GM21576 (cell line): ENCODE data around the gene PPP1CA.

Experiments
- ATAC-seq: cut with Tn5 transposase; IDR thresholded peaks from one replicate; pipeline ENCODE4 v1.9.1; 2021; ENCODE audit warnings: mild to moderate bottlenecking, moderate library complexity; ENCODE audit not compliant: unreplicated experiment

Gene PPP1CA

DNA sequence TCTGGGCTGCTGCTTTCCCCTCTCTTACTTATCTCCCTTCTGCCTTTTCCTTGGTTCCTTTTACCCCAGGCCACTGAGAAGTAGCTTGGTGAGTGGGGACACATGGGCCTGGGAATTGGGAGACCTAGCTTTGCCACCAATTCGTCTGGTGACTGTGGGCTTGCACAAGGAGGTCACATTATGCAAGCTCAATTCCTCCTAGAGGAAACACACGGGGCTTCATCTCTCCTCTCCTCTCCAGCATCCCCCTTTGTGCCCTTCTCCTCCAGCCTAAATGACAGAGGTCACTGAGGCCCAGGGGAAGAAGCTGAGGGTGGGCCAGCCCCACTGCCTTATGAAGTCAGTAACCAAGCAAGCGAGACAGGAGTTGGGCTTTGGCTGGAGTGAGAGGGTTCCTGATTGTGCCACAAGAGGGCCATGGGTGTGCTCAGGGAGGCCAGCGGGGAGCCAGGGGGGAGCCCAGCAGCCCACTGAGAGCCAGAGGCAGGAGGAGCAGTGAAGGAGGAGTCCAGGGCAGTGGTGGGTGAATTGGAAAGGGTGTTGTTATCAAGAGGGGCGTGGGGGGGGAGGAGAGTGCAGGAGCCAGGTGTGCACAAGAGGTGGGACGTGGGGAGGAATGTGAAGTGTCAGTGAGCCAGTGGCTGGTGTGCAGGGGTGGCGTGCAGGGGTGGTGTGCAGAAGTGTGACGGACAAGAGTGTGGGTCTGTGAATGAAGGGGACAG, 30.3 kb downstream of the PPP1CA start:
- no peak for ATAC-seq

DNA sequence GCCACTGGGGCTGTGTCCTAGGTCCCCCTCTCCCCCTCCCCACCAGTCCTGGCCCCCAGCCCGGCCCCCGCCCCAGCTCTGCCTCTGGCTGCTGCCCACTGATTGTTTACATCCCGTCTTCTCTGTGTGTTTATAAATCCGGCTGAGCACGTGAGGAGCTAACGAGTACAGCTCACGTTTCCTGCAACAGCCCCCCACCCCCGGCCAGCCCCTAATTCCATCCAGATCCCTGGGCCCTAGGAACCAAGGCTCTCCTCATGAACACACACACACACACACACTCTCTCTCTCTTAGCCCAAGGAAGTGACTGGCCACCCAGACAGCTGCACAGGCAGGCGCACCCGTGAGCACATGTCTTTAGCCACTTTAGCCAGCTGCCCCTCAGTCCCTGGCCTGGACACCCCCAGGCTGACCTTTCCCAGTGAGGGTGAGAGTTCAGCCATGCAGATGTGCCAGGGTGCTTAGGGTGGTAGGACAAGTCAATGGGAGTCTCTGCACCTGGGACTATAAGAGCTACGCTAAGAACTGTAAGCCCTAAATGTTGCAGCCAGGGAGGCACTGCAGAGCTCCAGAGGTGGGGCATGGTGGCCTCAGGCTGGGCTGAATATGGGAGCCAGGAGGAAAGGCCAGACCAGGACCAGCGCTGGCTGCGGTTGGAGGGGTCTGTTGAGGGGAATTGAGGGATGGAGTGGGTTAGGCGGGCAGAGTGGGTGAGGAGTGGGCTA, 31.1 kb downstream of the PPP1CA start:
- ATAC-seq, result no peak

DNA sequence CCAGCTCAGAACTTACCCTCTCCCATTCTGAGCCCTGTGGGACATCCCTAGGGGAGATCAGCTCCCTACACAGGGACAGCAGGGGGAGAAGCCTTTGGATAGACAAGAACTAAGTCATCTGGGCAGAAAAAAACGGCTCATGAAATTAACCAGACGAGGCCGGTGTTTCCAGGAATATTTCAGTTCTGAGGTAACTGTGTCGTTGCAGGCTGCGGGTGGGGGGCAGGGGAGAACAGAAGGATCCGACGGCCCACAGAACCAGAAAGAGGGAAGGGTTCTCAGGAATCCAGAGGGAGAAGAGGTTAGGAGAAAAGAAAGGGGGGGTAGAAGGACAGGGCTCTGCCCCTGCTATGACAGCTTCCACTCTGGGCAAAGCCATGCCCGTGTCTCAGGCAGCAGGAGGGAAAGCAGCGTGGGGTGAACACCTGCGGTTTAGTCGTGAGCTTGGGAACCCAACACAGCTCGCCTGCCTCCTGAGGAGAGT, 31.8 kb downstream of the PPP1CA start:
- no peak for ATAC-seq

DNA sequence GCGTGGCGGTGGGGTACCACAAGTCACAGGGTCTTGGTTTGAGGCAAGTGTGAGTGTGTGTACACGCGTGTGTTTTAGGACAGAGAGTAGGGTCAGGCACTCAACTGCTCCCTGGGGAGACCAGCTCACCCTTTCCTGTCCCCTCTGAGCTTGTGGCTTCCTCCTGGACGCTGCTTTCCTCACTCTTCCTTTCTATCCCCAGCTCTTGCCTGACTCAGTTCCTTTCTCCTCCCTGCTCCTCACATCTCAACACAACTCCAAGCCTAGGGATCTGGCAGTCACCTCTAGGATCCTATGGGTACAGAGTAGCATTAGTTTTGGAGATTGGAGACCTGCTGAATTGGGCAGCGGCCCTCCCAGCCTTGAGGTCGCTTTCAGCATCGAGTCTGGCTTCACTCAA, 32.4 kb downstream of the PPP1CA start:
- ATAC-seq, result no peak

DNA sequence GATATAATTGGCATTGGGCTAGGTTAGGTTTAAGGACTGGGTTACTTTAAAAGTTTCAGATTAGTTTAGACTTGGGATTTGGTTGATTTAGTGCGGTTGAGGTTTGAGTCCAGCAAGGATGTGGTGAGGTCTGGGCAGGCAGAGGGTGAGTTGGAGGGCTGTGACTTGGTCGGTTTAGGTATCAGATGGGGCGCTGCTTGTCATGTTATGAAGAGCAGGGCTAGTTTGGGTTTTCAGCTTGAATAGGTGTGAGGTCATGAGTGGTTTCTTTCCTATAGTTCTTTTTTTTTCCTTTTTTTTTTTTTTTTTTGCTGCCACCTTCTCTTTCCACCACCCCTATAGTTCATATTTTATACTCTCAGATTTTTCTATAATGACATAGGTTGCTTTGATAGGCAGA, 33.0 kb downstream of the PPP1CA start:
- ATAC-seq, result no peak

DNA sequence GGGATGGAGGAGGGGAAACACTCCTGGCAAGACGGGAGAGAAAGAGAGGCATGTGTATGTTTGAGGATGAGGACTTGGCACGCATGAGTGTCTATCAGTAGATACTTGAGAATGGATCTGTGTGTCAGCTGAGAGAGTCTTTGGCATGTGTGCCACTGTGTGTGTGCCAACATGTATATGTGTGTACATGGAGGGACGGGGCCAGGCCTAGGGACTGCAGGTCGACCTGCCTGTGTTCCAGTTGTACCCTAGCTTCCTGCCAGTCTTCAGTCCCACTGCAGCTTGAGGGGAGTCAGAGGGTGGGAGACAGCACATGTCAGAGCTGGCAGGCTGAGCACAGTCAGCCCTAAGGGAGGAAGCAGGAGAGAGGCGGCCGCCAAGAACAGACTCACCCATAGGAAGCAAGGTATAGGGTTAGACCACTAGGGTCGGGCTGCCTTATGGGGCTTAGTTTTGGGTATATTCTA, 33.9 kb downstream of the PPP1CA start:
- no peak for ATAC-seq

DNA sequence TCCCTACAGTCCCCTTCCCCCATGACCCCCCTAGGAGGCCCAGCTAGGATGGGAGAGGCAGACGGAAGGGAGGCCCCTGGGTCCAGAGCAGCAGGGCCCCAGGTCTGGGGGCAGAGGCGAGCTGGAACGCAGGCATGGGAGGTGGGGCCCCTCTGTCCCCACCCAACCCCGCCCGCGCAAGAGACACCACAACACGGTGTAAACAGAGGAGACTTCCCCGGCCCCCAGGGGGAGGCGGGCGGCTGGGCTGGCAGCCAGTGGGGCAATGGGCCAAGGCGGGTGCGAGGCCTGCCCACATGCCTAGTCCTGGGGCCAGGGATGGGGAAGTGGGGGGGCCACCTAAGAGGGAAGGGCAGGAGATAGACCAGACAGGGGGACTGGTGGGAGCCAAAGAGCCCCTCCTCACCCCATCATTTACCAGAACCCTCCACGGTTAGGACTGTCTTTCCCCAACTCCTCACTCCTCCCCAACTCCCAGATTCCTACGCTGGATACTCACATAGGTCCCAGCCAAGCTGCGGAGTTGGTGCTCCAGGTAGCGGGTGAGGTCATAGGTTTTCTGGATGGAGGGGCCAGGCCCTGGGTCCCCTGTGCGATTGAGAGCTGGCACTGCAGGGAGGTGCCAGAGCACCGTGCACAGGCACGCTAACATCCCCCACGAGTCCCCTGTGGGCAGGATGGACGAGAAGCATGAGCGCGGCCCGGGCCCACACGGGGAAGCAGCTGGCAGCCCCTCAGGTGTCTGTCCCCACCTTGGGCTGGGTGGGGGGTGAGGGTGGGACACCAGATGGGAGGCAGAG, 34.5 kb downstream of the PPP1CA start:
- ATAC-seq, result no peak

DNA sequence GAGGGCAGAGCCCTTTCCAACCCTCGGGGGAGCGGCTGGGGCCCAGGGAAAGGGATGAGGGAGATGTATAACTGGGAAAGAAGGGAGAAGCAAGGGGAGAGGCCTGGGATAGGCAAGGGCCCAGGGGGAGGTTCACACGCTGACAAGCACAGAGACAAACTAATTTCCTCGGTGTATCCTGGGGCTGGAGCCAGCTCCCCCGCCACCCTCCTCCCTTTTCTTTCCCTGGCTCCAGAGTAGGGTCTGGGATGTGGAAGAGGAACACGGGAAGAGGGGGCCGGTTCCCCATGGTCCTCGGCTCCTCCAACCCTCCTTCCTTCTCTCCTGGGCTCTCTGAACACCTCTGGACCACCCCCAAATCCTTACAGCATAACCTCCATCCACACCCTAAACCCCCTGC, 35.1 kb downstream of the PPP1CA start:
- ATAC-seq, result no peak

DNA sequence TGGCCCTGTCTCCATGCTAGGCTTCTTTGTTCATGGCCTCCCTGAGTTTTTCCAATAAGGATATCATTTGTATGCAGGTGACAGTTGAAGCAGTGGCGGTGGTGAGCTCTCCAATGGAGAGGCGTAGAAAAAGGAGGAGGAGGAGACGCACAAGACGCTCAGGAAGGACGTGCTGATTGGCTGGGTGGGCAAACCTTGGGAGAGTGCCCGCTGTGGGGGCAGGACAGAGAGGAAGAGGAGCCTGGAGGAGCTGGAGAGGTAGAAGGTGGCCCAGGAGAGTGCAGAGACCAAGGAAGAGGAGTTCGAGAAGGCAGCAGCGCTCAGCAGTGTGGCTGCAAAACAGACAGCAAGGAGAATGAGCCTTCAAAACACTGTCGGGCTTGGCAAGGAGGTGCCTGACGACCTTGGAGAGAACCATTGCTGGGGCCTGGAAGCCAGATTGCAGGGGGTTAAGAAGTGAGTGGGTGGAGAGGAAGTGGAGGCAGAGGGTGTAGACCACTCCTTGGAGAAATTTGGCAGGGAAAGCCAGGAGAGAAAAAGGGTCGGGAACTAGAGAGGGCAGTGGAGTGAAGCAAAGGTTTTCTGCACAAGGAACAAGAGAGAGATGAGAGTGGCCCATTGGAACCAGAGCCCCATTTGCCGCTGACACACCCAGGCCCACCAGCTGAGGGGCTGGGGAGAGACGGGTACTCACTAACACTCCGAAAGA, 35.8 kb downstream of the PPP1CA start:
- ATAC-seq, result no peak

DNA sequence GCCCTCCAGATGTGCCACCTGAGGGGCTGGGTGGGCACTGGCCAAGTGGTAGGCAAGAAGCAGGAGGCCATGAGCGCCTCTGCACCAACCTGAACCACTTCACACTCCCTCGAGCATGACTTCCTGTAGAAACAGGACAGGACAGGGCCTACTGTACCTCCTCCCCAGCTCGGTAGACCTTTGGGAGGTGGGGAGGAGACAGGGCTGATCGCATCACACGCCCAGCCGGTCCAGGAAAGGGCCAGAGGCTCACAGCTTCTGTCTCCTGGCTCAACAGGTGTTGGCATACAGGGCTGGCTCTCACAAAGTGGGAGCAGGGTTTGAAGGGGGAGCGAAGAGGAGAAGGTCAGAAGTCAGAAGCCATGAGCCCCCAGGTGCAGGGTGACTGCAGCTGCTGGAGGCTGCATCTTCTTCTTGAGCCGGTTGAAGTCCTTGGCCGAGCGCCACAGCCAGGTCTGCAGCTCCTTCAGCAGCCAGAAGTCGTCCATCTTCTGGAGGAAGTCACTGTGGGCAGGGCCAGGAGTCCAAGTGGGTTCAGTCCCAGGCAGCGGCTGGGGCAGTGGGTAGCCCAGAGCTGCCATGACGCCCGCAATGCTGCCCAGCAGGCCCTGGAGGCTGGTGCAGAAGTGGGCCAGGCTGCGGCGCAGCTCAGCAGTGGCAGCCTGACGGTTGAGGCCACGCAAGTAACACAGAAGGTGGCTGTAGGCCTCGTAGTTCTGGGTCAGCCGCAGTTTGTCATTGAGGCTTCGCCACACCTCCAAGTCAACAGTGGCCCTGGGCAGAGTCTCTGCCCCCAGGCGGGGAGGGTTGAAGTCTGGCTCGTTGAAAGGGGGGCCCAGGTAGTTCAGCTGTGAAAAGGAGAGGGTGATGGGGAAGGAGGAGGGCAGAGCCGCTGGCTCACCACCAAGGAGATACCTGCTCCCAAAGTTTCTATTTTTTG, 36.6 kb downstream of the PPP1CA start:
- ATAC-seq, result no peak

DNA sequence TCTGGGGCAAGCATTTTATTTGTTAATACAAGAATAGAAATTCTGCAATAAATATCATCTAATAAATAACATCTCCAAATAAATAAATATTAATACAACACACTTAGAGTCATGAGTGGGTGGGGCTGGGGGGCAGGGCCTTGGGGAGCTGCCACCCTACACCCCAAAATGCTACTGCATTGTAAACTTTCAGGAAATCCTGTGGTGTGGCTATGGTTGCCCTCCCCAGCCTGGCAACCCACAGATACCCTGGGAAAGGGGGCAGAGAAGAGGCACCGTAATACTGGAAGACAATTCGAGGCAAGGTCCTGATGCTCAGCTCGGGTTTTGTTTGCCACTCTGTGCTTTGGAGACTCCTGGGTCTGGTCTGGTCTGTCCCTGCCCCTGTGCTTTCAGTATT, 37.5 kb downstream of the PPP1CA start:
- ATAC-seq, result no peak

DNA sequence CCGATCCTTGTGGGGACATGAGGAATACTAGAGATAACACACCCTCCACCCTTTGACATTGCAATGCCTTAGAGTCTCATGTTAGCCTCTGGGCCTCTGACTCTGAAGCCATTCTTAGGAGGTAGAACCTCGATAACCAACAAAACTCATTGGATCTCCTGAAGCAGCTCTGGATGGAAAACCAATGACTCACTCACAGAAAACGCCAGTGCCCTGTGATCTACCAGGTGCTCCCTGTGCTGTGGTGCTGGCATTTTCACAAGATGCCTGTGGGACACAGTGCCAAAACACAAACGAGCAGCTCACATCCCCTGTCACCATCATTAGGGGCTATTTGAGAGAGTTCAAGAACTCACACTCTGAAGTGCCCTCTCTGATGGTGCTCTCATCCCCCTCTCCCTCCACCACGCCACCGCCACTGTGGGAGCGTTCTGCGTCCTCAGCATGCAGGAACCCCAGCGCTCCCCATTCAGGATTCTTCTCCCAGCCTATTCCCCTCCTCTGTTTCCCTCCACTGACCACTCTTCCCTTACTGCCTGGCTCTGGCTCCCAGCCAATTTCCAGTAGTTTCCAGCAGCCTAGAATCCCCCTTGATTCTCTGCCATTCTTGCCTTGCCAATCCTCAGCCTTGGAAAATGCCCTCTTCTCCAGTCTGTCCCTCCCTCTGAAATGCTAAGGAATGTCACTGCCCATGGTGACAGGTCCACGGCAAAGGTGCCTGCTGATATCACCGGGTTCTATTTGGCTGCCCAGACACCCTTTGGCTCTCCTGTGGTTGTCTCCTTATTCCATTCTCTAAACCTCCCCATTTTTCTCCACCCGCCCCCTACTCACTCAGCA, 43.6 kb downstream of the PPP1CA start:
- no peak for ATAC-seq

DNA sequence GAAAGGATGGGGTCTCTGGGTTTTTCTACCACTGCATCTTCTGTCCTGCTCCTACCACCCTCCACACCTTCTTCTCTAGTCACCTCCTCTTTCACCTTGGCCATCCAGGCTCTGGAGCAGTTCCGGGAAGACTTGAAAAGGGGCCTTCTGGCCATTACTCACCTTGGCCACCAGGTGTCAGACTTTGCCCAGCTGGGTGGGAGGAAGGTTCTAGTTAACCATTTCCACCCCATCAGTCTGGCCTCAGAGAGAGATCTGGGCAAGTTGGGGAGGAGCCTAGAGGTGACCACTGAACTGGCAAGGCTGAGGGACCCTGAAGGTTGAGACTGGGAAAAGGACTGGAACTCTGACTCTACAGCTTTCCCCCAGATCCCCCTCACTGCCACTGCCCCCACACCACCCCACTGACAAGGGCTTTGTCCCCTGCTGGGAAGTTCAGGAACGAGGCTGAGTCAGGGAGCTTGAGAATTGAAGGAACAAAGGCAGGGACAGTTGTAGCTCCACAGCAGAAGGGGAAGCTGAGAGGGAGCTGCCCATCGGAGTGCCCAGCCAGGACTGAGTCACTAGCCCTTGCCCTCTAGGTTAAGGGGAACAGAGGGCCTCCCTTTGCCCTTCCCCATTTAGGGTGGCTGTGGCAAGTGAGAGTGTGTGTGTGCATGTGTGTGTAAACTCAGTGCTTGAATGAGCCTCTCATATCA, 44.6 kb downstream of the PPP1CA start:
- ATAC-seq, result no peak

DNA sequence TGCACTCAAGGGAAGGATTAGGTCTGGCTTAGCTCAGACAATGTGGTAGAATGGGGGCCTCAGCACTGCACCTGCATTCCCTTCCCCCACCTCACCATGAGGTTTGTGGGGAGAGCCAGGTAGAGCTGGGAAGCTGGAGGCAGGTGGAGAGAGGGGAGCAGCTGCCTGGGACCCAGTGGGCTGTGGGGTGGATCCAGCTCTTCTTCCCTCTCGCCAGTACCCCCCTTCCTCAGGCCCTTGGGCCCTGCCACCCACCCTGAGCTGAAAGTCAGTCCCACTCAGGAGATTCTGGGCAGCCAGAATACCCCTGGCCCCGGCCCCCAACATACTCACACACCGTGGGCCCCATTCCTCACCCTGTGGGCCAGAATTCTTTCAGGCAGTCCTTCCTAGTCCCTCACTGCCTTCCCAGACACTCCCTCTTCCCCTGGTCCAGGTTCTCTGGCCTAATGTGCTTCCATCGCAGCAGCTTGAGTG, 45.2 kb downstream of the PPP1CA start:
- no peak for ATAC-seq

DNA sequence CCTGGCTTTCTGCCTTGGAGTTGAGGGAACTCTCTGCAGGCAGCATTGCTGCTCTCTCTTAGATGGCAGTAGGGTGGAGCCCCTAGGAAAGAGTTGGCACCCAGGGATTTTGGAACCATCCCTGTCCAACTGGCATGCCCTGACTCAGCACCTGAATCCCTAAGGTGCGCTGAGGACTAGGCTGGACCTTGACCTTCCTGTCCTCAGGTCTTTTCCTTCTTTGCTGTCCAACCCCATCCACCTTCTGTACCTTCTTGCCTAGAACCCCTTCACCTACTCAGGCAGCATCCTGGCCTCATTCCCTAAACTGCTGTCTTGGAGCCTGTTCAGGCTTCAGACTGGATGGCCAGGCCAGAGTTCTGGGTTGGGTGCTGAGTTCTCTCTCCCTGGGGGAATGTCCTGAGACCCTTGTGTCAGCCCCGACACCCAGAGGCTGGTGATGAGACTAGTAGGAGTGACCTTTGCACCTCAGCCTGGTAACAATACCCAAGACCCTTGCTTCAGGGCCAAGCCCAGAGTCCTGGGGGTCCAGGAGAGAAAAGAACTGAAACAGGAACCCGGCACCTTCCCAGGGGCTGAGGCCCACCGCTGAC, 45.8 kb downstream of the PPP1CA start:
- ATAC-seq, result no peak

DNA sequence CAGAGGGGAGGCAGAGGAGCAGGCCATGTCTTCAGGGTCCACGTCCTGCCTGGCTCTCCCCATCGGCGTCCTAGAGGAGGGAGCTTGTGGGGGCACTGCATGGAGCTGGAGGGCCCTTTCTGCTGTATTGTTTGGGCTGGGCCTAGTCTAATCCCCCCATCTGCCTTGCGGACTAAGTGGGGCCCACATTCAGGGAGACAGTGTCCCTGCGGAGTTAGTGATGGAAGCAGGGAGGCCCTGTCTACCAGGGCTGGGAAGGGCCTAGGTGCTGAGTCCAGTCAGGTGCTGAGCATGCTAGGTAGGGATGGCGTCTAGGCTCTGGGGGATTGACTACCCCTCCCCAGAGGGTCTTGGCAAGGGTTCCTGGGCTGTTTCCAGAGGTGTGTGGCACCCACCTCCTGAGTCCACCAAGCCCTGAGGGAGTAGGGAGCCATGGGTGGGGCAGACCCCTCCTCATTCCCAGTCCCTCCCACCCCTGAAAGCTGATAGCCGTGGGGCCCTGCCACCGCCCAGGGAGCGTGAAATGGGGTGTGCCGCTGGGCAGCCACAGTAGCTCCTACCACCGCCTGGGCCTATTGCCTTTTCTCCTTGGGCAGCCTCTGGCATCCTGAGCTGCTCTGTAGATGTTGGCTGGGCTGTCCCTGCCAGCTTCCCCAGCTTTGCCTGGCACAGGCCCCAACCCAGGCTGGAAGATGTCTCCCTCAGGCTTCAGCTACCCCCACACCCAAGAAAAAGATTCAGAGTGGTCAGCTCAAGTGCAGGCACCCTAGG, 46.5 kb downstream of the PPP1CA start:
- no peak for ATAC-seq
